ENCODE results near the gene ITPR3.

Gene ITPR3

GRCh38 chr6:33735216-33735615 lies 114.1 kb downstream of the ITPR3 start:
- TF ChIP-seq CTCF (IDR thresholded peaks at IDR 0.05; ENCODE audit: control extremely low read depth, extremely low read depth, low read depth, missing control alignments) = no peak
- CTCF ChIA-PET = no interaction called here
- POLR2A ChIA-PET = no interaction called here
- DNase-seq (ENCODE audit: extremely low spot score) = no peak

- TF ChIP-seq CTCF (IDR thresholded peaks at IDR 0.05; ENCODE audit: control extremely low read depth, extremely low read depth, low read depth, missing control alignments) = no peak
- CTCF ChIA-PET = interaction anchor here (0.7 to 2.7 kb wide), 8 partner anchors 8 to 426 kb away, joined by 3 to 6 read pairs (median 4); partner anchors contain the start of gene IP6K3
- no peak for DNase-seq (ENCODE audit: extremely low spot score)
- POLR2A ChIA-PET = no interaction called here
Observed at GRCh38 chr6:33737267-33738026, 116.3 kb downstream of the ITPR3 start.

- TF ChIP-seq CTCF (IDR thresholded peaks at IDR 0.05; ENCODE audit: control extremely low read depth, extremely low read depth, low read depth, missing control alignments) = no peak
Observed at GRCh38 chr6:33738153-33738552, 117.0 kb downstream of the ITPR3 start.

GRCh38 chr6:33738879-33739278 lies 117.8 kb downstream of the ITPR3 start:
- POLR2A ChIA-PET = interaction anchor here (0.7 kb wide), 1 partner anchor 28 kb away, joined by 7 read pairs; no protein-coding TSS in a partner anchor
- no peak for DNase-seq (ENCODE audit: extremely low spot score)
- CTCF ChIA-PET = interaction anchor here (1.0 to 1.1 kb wide), 2 partner anchors 38 to 424 kb away, joined by 3 to 4 read pairs; no protein-coding TSS in a partner anchor
- no peak for TF ChIP-seq CTCF (IDR thresholded peaks at IDR 0.05; ENCODE audit: control extremely low read depth, extremely low read depth, low read depth, missing control alignments)

More at GRCh38 chr6:33738153-33738552, 117.0 kb downstream of the ITPR3 start:
- DNase-seq (ENCODE audit: extremely low spot score) = no peak
- CTCF ChIA-PET = interaction anchor here (0.8 to 2.7 kb wide), 7 partner anchors 7 to 425 kb away, joined by 3 to 6 read pairs (median 4); partner anchors contain the start of gene IP6K3
- POLR2A ChIA-PET = no interaction called here

GRCh38 chr6:33739571-33739970 lies 118.4 kb downstream of the ITPR3 start:
- CTCF ChIA-PET = interaction anchor here (1.1 to 1.7 kb wide), 3 partner anchors 28 to 155 kb away, joined by 3 to 5 read pairs (median 3); partner anchors contain the start of gene UQCC2
- POLR2A ChIA-PET = interaction anchor here (0.7 kb wide), 1 partner anchor 29 kb away, joined by 7 read pairs; no protein-coding TSS in a partner anchor
- no peak for TF ChIP-seq CTCF (IDR thresholded peaks at IDR 0.05; ENCODE audit: control extremely low read depth, extremely low read depth, low read depth, missing control alignments)
- no peak for DNase-seq (ENCODE audit: extremely low spot score)

GRCh38 chr6:33740204-33740608 lies 119.1 kb downstream of the ITPR3 start:
- CTCF ChIA-PET = interaction anchor here (1.1 to 1.7 kb wide), 3 partner anchors 29 to 155 kb away, joined by 3 to 5 read pairs (median 3); partner anchors contain the start of gene UQCC2
- DNase-seq (ENCODE audit: extremely low spot score) = no peak
- no peak for TF ChIP-seq CTCF (IDR thresholded peaks at IDR 0.05; ENCODE audit: control extremely low read depth, extremely low read depth, low read depth, missing control alignments)
- POLR2A ChIA-PET = no interaction called here

Measured in GM10248 (cell line).